Measurements from ENCODE around the gene ZNF750. TPM values are rescaled to one million over a fixed set of nuclear protein-coding genes. Genes with fewer than 3 reads are reported as not detected.

The ZNF750 gene
- total RNA-seq, 1 donor from 2014 or later = 0.29 TPM

DNA sequence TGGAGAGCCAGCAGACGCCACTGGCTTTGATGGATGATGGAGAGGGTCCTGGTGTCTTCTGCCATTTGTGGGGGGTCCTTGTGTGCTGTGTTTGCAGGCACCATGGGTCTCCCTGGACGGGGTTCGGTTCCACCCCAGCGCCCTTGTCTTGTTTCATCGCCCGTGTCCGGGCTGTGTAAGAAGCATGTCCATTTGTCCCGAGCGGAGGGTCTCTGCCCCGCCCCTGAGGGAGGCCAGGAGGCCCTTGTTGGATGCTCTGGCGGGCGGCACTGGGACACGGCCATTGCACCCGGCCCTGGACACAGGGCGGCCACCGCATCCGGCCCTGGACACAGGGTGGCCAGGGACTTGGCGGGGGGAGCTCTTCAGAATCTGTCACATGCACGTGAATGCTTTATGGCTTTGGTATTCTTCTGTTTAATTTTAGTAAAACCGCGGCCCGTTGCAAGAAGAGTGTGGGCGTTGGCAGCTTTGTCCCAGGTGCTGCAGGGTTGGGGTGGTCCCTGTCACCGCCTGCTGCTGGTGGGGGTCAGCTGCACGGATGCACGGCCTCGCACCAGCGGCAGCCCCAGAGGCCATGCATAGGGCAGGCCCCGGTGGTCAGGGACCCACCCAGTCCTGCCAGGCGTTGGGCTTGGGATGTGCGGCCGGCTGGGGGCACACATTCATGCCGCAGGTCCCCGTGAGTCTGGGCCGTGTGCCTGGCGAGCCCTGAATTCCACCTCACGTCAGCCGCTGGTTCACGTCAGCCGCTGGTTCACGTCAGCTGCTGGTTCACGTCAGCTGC, 21.0 kb upstream of the ZNF750 start:
- no peak for DNase-seq (ENCODE audit: extremely low read depth, low read depth, low spot score)

DNA sequence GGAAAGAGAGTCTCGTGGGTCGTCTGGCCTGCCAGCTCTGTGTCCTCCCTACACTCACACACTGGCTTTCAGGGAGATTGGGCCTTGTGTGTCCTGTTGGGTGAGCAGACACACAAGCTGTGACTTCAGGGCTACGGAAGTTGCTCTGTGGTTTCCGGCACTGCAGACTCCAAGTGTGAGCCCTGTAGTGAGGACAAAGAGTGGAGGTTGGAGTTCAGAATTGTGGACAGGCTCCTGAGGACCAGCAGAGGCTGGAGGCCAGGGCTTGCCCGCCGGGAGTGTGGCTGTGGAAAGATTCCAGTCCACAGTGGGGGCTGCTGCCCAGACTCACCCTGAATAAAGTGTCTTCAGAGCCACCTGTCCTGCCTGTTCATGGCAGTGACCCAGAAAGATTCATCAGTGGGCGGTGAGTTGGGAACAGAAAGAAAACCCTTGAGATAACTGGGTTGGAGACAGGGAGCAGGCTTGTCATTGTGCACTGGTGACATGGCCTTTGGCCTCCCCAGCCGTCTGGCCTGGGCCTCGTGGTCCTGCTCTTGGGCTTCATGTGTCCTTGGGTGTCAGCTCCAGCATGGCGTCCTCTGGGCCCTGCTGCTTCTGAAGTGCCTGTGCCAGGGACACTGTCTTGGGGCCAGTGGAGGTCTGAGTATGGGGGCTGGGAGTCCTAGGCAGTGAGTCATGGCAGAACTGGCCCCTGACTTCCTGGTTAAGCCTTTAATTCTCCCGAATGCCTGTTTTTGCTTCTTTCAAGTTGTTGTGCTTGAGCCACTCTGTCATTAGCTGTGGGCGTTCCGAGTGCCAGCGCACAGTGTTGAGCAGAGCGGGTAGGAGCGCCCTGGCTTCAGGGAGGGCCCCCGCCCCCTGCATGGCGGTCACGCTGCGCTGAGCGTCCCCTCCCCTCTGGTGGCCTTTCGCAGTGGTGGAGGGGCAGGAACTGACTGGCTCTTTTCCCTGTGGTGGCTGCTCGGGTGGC, 19.9 kb upstream of the ZNF750 start:
- DNase-seq (ENCODE audit: extremely low read depth, low read depth, low spot score) = no peak

DNA sequence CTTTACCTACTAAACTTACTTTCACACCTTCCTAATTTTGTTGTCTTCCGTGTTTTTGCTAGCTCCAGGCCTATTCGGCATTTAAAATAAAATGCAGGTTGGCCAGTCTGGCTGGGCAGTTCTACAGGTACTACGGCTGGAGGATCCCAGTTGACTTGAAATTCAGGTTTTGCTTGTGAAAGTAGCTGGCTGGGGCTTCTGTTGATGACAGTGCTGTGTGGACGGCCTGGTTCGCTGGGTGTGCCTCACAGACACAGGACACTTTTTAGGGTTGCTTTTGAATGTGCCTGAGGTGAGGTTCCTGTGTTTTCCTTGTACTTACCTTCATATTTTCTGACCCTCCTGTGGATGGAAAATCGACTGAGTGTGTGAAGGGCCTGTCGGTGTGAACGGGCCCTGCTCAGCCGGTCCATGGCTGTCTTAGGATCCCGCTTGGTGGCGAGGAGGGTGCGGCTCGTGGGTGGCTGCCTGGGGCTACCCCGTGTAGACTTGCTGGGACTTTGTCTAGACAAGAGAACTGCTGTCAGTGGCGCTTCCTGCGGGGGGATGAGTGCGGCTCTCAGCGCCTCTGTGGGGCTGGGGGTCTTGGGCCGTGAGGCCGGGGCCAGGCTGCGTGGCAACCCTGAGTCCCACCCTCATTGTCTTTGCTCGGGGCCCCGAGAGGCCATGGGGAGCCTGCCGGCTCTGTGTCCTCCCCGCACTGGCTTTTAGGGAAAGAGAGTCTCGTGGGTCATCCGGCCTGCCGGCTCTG, 18.7 kb upstream of the ZNF750 start:
- DNase-seq (ENCODE audit: extremely low read depth, low read depth, low spot score) = no peak

DNA sequence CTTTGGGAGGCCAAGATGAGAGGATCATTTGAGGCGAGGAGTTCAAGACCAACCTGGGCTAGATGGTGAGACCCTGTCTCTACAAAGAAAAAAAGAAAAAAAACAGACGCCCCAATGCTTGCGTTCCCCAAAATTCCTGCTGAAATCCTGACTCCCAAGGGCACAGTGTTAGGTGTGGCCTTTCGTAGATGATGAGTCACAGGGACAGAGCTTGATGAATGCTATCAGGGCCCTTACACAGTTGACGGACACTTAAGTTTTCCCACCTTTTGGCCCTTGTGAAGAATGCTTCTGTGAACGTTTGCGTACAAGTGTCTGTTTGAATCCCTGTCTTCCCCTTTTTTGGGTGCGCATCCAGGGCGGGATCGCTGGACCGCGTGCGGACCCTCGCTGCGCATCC, 16.5 kb upstream of the ZNF750 start:
- no peak for DNase-seq (ENCODE audit: extremely low read depth, low read depth, low spot score)

DNA sequence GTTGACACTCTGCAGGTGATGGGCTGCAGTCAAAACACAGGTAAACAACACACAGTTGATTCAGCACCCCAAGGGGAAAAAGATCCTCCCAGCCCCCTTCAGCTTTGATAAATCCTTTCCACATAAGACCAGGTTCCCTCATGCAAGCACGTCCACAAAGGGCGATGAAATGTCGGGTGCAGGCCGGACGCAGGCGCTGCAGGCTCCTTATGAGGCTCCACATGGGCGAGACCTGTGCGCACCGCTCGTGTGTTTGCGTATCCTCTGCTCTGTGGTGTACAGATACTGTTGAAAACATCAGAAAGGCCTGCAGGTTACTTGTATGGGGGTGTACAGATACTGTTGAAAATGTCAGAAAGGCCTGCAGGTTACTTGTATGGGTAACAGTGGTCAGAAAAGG, 14.4 kb upstream of the ZNF750 start:
- DNase-seq (ENCODE audit: extremely low read depth, low read depth, low spot score) = no peak

DNA sequence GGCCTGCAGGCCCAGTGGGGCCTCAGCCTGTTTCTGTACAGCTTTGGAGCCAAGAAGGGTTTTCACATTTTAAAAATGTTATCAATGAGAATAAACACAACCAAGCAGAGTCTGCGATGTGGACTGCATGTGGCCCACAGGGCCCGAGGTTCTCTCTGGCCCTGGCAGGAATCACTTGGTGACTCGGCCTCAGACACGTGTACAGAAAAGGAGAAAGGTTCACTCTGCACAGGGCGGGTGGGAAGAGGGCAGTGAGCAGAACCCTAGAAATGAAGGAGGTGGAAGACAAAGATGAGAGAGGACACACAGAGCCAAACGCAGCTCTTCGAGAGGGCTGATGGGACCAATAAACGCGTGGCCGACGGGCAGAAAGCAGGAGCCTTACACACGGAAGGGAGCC, 11.6 kb upstream of the ZNF750 start:
- no peak for DNase-seq (ENCODE audit: extremely low read depth, low read depth, low spot score)

DNA sequence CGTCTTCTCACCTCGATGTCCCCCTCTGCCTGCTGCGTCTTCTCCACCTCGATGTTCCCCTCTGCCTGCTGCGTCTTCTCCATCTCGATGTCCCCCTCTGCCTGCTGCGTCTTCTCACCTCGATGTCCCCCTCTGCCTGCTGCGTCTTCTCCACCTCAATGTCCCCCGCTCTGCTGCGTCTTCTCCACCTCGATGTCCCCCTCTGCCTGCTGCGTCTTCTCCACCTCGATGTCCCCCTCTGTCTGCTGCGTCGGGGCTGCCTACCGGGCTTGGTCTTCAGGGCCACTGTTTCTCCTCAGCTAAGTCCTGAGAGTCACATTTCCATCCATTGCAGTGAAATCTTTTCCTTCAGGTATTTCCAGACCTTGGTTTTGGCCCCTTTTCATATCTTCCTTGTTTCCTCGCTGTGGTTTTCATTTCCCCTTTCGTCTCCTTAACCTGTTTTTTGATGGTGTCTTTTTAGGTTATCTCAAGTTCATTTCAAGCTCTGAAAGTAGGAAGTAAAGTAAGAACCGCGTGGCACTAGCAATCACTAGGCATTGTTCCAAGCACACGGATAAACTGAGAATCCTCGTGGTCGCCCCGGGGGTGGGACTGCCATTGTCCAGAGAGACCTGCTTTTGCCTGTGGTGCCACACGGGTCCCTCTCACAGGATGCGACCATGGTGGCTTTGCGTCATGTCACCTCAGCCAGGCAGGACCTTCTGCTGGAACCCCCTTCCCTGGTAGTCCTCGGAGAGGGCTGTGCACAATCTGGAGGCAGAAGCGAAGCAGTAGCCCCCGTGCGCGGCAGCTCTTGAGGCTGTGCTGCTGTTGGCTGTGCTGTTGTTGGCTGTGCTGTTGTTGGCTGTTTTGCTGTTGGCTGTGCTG, 9.5 kb upstream of the ZNF750 start:
- DNase-seq (ENCODE audit: extremely low read depth, low read depth, low spot score) = no peak

DNA sequence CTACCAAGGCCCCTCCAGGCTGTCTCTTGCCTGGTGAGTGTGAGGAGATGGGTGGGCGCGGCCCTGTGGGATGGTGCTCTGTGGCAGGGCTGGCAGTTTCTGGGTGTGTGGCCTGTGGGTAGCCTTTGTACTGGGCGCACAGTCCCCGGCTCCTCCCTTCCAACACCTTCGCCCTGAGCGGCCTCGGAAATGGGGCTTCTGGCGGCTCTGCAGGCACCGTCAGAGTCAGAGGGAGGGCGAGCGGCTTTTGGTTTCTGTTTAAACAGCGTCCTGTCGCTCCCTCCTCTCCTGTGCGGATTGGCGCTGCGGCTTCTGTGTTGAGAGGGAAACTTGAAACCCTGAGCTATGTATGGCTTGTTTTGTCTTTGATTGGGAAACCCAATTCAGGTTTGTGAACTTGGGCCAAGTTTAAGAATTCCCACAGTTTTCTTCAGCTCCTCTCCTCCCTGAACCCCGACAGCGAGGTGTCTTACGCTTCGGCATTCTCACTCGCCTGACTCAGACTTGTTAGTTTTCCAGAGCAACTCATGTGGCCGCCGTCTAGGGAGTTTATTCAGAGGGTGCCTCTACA, 8.3 kb upstream of the ZNF750 start:
- no peak for DNase-seq (ENCODE audit: extremely low read depth, low read depth, low spot score)

DNA sequence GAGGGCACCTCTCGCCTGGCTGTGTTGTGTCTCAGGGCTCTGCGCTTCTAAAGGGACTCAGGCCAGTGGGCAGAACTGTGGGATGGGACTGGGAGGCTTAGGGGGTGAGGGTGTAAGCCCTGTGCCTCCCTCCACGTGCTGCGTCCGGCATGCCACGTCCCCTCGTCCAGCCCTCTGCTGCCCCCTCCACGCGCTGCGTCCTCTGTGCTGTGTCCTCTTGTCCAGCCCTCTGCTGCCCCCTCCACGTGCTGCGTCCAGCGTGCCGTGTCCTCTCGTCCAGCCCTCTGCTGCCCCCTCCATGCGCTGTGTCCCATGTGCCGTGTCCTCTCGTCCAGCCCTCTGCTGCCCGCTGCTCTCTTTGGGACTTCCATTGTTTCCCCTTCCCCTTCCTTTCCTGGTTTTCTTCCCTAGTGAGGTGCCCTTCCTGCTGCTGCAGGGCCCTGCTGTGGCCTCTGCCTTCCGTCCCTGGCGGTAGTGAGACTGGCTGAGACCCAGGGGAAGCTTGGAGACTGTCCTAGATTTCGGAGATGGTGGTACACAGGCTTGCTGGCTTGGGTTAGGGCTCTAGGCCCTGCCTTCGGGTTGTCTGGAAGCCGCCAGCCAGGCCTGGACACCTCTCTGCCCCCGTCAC, 6.4 kb upstream of the ZNF750 start:
- DNase-seq (ENCODE audit: extremely low read depth, low read depth, low spot score) = no peak

DNA sequence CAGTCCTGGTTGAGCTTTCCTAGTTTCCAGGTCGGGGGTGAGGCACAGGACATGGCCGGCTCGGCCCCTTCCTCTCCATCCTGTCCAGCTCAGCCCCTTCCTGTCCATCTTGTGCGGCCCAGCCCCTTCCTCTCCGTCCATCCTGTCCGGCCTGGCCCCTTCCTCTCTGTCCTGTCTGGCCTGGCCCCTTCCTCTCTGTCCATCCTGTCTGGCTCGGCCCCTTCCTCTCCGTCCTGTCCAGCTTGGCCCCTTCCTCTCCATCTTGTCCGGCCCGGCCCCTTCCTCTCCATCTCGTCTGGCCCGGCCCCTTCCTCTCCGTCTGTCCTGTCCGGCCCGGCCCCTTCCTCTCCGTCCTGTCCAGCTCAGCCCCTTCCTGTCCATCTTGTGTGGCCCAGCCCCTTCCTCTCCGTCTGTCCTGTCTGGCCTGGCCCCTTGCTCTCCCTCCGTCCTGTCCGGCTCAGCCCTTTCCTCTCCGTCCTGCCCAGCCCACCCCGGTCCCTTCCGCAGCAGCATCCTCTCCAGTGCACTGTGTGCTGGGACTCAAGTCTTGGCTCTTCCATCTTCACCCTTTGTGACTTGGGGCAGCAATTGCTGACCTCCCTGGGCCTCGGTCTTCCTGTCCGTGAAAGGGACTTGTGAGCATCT, 5.5 kb upstream of the ZNF750 start:
- no peak for DNase-seq (ENCODE audit: extremely low read depth, low read depth, low spot score)

DNA sequence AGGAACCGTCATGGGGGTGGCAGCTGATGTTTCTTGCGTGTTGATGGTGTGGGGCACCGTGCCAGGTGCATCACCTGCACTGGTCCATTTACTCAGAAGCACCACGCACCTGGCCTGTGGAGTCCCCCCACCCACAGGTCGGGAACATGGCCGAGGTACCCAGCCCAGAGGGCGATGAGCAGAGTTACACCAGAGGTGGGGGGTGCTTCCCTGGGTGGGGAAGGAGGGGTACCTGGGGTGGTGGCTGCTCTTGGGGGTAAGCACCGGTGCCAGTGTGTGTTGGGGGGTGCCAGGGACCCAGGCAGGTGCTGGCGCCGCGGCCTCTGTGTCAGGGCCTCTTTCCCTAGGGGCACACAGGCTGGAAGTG, 5.0 kb upstream of the ZNF750 start:
- no peak for DNase-seq (ENCODE audit: extremely low read depth, low read depth, low spot score)

DNA sequence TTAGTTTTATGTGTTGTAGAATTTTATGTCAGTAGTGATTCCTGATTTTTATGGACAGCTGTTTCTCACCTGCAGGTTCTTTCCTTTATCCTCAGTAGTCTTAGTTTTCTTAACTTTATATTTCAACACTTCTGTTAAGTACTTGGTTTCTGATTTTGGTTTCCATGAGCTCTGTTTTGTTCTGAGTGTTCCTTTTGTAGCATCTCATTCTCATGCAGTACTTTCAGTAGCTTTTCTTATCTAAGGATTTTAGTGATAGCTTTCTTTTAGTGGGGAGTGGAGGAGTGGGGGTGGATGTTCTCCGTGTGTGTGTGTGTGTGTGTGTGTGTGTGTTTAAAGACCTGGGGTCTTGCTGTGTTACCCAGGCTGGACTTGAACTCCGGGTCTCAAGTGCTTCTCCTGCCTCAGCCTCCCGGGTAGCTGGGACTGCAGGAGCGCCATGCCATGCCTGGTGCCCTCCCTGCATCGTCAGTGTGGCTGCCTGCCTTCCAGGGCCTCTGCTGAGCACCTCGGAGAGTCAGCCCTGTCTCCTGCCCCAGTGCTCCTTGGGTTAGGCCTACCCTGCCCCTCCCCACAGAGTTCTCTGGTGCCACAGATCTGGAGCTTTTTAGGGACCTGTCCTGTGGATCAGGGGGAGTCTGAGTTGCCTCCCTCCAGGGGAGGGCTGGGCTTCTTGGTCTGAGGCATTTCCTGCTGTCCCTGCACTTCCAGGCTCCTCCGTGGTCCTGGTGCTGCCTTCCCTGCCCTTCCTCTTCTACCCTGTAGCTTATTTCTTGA, 4.3 kb upstream of the ZNF750 start:
- DNase-seq (ENCODE audit: extremely low read depth, low read depth, low spot score) = no peak

DNA sequence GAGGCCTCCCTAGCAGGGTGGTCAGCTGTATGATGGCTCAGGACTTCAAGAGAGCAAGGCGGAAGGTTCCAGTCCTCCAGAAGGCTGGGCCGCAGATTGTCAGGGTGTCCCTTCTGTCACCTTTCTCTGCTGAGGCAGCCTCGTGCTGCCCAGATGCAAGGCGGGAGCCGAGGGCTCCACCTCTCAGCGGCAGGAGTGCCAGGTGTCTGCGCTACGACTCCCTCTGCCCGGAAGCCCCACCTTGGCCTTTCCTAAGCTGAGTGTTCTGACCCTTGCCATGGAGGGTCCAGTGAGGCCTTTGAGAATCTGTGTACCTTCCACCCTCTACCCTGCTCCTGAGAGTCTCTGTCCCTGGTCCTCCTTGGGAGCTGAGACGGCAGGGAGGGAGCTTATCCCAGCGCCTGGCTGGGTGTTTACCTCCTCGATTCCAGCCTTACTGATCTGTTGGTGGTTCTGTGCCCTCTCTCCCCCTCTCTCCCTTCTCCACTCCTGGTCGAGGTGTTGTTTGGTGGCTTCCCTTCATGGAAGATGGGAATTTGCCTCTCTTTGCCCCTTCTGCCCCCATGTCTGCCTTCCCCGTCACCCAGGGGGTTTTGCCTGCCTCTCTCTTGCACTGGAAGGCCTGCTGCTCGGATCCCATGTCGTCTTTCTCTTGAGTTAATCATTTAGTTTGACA, 2.2 kb upstream of the ZNF750 start:
- no peak for DNase-seq (ENCODE audit: extremely low read depth, low read depth, low spot score)

DNA sequence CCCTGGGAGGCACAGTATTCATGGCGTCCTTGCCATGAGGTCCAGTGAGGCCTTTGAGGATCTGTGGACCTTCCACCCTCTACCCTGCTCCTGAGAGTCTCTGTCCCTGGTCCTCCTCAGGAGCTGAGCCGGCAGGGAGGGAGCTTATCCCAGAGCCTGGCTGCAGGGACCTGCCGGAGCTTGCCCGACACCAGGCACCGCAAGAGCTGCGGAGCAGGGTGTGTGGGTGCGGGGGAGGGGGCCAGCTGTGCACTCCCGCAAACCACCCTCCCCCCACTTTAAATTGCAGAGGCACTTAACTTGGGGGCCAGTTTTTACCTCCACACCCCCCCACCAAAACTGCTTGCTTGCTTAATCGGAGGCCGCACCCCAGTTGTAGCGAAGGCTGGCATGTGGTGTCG, 609 bp upstream of the ZNF750 start:
- DNase-seq (ENCODE audit: extremely low read depth, low read depth, low spot score) = no peak

DNA sequence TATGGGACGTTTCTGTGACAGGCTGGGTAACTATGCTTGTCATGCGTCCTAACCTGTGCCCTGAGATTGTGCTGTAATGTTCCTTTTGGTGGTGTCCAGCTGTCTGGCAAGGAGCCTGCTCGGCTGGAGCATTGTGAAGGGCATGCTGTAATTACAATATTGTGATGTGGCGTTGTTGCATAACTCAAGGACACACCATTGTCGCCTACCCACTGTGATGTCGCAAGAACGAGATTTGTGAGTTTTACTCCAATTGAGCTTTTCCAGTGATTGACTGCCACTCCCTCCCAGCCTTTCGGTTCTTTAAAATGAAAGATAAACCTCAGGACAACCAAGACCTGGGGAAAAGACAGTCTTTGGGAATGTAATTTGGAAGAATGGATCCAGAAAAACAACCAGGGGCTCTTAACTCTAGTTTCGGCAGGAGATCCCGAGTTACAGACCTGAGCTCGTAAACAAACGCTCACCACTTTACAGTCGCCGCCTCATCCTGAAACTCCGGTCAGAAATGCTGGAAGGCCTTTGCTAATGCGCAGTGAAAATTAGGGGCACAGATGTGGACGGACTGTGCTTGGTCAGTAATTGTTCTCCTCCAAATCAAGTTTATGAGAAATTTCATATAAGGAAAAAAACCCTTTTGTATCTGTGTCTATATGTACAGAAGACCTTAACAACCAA, 1.3 kb downstream of the ZNF750 start:
- no peak for DNase-seq (ENCODE audit: extremely low read depth, low read depth, low spot score)

DNA sequence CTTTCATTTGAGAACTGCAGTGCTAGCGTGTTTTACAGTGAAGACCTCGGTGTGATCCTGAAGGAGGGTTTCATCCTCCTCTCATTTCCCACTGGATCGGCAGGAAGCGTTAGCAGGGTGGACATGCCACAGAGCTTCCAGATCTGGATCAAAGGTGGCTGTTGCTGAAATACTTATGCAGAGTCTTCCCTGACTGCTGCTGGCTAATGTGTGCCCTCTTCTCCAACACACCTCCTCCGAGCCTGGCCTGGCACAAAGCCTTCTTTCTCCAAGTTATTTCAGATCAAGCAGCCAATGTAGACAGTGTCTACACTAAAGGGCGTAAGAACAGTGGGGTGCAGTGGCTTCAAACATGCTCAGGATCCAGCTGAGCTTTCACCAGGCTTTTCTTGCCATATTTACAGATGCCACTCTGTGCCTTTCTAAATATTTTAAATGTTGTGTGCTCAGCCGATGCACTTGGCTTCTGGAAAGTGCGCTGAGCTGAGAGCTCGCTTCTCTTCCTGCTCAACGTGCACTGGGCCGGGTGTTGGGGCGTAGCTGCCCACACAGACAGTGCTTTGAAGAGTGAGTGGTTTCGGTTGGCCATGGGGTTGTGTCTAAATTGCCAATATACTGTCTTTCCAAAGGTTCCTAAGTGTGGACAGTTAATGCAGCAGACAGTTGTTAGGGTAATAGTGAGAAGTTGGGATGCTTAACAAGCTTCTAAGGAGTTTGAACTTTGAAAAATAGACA, 2.1 kb downstream of the ZNF750 start:
- DNase-seq (ENCODE audit: extremely low read depth, low read depth, low spot score) = no peak
